Measurements from ENCODE around the gene GNAQ. TPM values are rescaled to one million over a fixed set of nuclear protein-coding genes. Genes with fewer than 3 reads are reported as not detected.

The GNAQ gene
- total RNA-seq, 1 experiment from 2014 or later, result 34.1 TPM

- Mint-ChIP-seq H3K36me3 (ENCODE audit: insufficient read depth, unreplicated experiment) (no peaks in the 10 kb centered on the region), H3K4me3 (ENCODE audit: low read depth, unreplicated experiment) (no peak overlapping the region), H3K4me1 (ENCODE audit: low read depth, unreplicated experiment) (peaks cover 8% of the 10 kb centered on the region), H3K27me3 (ENCODE audit: unreplicated experiment) (peaks cover 7% of the 10 kb centered on the region), H3K9me3 (ENCODE audit: low read depth, unreplicated experiment) (peaks cover 3% of the 10 kb centered on the region), H3K27ac (ENCODE audit: unreplicated experiment) (no peak overlapping the region)
- CTCF ChIA-PET, result no interaction called here
- intact Hi-C loops (cut with micrococcal nuclease; ENCODE audit: unreplicated experiment), result no loop called here
- no TSS peak for BruUV-seq (replicated peaks)
- no peak for DNase-seq
- TF ChIP-seq, protein P1, sequence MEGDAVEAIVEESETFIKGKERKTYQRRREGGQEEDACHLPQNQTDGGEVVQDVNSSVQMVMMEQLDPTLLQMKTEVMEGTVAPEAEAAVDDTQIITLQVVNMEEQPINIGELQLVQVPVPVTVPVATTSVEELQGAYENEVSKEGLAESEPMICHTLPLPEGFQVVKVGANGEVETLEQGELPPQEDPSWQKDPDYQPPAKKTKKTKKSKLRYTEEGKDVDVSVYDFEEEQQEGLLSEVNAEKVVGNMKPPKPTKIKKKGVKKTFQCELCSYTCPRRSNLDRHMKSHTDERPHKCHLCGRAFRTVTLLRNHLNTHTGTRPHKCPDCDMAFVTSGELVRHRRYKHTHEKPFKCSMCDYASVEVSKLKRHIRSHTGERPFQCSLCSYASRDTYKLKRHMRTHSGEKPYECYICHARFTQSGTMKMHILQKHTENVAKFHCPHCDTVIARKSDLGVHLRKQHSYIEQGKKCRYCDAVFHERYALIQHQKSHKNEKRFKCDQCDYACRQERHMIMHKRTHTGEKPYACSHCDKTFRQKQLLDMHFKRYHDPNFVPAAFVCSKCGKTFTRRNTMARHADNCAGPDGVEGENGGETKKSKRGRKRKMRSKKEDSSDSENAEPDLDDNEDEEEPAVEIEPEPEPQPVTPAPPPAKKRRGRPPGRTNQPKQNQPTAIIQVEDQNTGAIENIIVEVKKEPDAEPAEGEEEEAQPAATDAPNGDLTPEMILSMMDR (IDR thresholded peaks at IDR 0.05; ENCODE audit: unreplicated experiment), result no peak
Observed at GRCh38 chr9:78050421-78050820, 18.8 kb upstream of the GNAQ start.

GRCh38 chr9:78049484-78049883 lies 17.9 kb upstream of the GNAQ start:
- Mint-ChIP-seq H3K4me3 (ENCODE audit: low read depth, unreplicated experiment) (no peak overlapping the region), H3K27me3 (ENCODE audit: unreplicated experiment) (no peaks in the 10 kb centered on the region), H3K9me3 (ENCODE audit: low read depth, unreplicated experiment) (no peaks in the 10 kb centered on the region), H3K36me3 (ENCODE audit: insufficient read depth, unreplicated experiment) (no peaks in the 10 kb centered on the region), H3K4me1 (ENCODE audit: low read depth, unreplicated experiment) (peaks cover 8% of the 10 kb centered on the region), H3K27ac (ENCODE audit: unreplicated experiment) (no peak overlapping the region)
- CTCF ChIA-PET, result no interaction called here
- no TSS peak for BruUV-seq (replicated peaks)
- no peak for DNase-seq
- TF ChIP-seq, protein P1 (IDR thresholded peaks at IDR 0.05; ENCODE audit: unreplicated experiment), result no peak
- intact Hi-C loops (cut with micrococcal nuclease; ENCODE audit: unreplicated experiment), result no loop called here

DNA sequence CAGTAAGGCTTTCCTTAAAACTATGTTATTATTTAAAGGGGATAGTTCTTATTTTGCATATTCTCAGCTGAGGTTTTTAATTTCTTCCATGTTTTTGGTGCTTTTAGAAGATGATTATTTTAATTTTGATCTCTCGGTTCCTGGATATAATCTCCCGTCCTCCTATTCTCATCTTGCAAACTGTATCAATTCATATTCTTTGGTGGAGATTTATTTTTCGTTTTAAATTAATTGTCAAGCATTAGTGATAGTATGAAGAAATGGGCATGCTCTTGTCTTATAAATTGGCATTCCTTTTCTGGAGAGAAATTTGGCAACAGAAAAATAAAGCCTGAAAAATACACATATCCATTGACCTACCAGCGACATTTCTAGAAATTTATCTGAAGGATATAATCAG lies 15.5 kb upstream of the GNAQ start:
- CTCF ChIA-PET, result no interaction called here
- Mint-ChIP-seq H3K36me3 (ENCODE audit: insufficient read depth, unreplicated experiment) (no peaks in the 10 kb centered on the region), H3K4me1 (ENCODE audit: low read depth, unreplicated experiment) (no peaks in the 10 kb centered on the region), H3K27me3 (ENCODE audit: unreplicated experiment) (no peaks in the 10 kb centered on the region), H3K9me3 (ENCODE audit: low read depth, unreplicated experiment) (no peaks in the 10 kb centered on the region), H3K27ac (ENCODE audit: unreplicated experiment) (no peak overlapping the region), H3K4me3 (ENCODE audit: low read depth, unreplicated experiment) (no peak overlapping the region)
- intact Hi-C loops (cut with micrococcal nuclease; ENCODE audit: unreplicated experiment), result no loop called here
- no TSS peak for BruUV-seq (replicated peaks)
- no peak for DNase-seq
- TF ChIP-seq, protein P1 (IDR thresholded peaks at IDR 0.05; ENCODE audit: unreplicated experiment), result no peak

- intact Hi-C loops (cut with micrococcal nuclease; ENCODE audit: unreplicated experiment), result no loop called here
- Mint-ChIP-seq H3K27ac (ENCODE audit: unreplicated experiment) (no peak overlapping the region), H3K9me3 (ENCODE audit: low read depth, unreplicated experiment) (no peaks in the 10 kb centered on the region), H3K4me1 (ENCODE audit: low read depth, unreplicated experiment) (no peaks in the 10 kb centered on the region), H3K27me3 (ENCODE audit: unreplicated experiment) (no peaks in the 10 kb centered on the region), H3K36me3 (ENCODE audit: insufficient read depth, unreplicated experiment) (no peaks in the 10 kb centered on the region), H3K4me3 (ENCODE audit: low read depth, unreplicated experiment) (no peak overlapping the region)
- no TSS peak for BruUV-seq (replicated peaks)
- TF ChIP-seq, protein P1 (IDR thresholded peaks at IDR 0.05; ENCODE audit: unreplicated experiment), result no peak
- no peak for DNase-seq
- CTCF ChIA-PET, result no interaction called here
Observed at GRCh38 chr9:78046112-78046511, 14.5 kb upstream of the GNAQ start.
